ENCODE results near the gene EPM2A.
A peak's percentile ranks its signal among the peaks of the same experiment; 100 is the strongest.

The EPM2A gene

DNA sequence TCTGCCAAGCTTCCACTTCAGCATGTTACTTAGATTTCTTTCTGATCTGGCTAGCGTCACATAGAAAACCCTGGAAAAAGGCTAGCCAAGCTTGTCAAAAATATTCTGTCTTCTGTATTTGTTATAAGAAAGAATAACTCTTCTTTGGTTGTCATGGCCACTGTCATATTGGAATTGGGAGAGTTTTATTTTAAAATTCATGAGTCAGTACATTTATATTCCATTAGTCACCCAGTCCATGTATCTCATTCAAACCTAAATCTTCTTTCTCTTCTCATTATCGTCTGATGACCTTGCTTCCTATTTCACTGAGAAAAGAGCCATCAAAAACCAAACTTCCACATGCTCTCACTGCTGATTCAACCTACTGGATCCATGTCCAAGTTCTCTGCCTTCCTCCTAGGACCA is 65.7 kb downstream of the EPM2A start:
- no peak for DNase-seq

DNA sequence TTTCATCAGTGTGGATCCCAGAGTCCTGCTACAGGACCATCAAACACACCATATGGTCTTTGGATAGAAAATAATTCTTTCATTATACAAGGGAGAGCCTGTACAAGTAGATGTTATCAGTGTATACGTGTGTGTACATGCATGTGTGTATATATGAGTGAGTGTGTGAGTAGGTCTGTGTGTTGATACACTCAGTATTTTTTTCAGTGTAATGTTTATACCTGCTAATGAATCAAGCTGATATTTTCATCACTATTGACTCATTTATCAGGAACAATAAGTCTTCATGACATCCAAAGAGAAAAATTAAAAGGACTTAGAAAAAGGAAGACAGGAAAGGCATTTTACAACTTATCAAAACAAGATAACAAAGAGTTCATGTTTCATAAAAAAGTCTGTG is 66.5 kb downstream of the EPM2A start:
- DNase-seq = no peak

DNA sequence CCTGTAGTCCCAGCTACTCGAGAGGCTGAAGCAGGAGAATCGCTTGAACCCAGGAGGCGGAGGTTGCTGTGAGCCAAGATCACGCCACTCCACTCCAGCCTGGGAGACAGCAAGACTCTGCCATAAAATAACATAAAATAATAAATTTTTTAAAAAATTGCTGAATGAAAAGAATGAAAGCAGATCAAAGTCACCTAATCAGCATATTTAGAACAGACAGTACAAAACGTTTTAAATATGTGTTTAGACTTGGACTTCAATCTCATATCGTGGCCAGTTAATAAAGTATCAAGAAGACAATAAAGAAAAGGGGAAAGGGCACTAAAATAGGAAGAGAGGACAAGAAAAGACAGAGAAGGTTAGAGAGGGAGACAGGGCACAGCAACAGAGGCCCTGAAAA is 74.6 kb downstream of the EPM2A start:
- DNase-seq = no peak

DNA sequence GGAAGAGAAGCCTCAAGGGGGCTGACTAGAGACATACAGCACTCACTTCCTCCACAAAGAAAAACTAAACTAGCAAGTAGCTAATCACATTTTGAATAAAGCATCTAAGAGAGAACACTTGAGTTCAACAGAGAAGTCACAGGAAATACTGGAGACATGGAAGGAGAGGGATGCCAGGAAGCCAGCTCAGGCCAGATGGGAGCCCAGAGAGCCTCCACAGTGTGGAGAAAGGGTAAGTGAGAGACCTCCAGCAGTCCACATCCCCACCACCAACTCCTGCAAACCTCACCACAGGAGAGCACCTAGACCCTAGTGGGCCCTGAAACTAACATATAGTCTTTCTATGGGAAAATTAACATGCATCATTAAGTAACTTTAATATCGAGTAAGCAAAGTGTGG is 79.2 kb downstream of the EPM2A start:
- DNase-seq = no peak

DNA sequence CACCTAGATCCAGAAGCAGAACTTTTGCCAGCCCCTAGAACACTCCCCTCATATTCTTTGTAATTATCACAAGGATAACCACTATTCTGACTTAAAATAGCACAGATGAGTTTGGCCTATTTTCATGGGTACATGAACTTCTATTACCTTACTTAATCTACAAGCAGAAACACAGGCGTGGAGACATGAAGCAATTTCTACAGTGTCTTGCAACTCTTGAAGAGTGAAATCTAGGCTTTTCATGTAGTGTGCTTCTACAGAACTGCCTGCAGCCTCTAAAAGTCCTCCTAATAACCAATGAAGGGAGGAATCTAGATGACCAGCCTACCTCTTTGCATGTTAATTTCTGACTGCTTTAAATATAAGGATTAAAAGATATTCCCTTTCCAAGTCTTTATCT is 82.7 kb downstream of the EPM2A start:
- DNase-seq = no peak

DNA sequence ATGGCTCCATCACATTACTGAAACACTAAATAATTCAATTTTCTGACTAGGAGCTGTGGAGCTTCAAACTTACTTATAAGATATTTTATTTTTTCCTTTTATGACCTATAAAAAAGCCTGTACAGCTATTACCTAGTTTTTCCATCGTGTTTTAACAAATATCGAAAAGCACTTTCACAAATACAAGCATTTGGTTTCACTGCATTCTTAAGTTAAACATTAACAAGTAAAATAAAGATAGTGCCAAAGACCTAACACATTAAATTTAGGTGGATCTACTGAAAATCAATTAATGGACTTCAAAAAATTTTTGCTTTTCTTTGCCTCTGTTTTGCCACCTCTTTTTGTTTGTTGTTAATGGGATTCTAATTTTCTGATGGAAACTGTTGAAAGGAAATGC is 83.3 kb downstream of the EPM2A start:
- DNase-seq = no peak

DNA sequence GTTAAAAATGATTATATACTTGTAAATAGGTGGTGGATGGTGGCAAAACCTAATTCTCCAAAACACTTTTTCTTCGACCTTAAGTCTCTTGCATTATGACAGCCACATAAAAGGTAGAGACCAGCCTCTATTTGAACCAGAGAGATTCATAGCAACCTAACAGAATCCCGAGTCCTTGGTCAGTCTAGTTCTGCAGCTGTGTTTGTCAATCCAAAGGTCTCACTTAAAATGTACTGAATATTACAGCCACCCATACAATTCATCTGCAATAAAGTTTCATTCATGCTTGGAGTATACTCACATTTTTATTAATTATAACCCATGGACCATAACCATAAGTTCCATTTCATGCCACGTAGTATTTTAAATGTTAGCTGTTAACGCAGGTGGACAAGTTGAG is 87.2 kb downstream of the EPM2A start:
- DNase-seq = no peak

DNA sequence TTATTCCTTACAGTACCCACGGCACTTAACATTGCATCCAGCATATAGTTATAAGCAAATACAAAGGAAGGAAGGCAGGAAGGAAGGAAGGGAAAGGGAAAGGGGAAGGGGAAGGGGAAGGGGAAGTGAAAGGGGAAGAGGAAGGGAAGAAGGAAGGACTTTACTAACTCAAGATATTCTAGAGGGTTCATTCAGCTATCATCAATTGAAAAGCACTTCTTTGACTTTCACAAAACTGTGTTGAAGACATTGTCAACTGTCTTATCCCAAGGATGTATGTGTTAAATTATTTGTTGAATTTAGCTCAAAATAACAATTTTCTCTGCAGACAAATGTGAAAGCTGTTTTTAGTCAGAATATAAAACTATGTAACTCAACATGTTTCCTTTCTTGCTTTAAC is 87.7 kb downstream of the EPM2A start:
- no peak for DNase-seq

- no peak for DNase-seq
These were observed 91.6 kb downstream of the EPM2A start for GRCh38 chr6:145643760-145644159.

DNA sequence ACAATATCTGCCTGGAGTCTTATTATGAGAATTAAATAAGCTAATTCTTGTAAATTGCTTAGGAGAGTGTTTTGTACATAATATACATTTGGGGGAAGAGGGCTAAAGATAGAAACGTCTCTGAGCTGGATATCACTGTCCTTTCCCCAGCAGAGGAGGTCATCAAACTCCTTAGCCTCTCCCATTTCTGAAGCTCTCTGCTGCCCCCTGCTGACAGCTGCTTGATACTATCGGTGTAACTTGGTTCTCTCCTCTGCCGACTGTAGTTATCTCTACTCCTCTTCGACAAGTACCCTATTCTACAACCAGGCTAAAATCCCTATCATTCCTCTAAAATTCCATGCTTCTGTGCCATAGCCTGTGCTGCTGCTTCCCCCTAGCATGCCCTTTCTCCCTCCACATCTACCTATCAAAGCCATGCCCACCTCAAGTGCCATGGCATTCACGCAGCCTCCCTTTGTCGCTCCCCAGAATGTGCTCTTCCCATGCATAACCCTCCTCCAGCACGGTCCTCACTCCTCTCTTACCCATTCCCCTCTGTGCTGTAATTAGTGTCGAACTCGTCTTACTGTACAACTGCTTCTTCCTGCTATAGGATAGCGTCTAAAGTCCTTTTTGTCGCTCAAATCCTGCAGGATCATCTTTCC is 101.2 kb downstream of the EPM2A start:
- DNase-seq = peak; percentile 64 to 67

- no peak for DNase-seq
These were observed 102.3 kb downstream of the EPM2A start for GRCh38 chr6:145632971-145633370.

DNA sequence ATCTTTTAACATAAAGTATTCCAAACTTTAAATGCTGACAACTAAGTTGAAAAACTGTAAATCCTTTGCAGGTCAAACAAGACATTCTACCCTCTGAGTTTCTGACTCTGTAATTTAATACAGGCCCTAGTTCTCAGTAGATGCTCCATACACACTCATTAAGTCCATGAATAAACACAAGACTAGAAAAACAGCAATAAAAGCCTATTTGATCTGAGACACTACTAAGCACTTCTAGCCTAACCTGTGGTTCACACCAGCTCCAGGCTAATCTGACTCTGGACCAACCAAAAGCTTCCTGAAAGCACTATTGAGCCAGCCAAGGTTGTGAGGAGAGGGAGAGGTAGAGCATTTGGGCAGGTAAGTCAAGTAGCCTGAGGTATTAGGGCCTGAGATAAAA is 103.9 kb downstream of the EPM2A start:
- no peak for DNase-seq

GRCh38 chr6:145630598-145630997 is 104.7 kb downstream of the EPM2A start:
- no peak for DNase-seq

DNA sequence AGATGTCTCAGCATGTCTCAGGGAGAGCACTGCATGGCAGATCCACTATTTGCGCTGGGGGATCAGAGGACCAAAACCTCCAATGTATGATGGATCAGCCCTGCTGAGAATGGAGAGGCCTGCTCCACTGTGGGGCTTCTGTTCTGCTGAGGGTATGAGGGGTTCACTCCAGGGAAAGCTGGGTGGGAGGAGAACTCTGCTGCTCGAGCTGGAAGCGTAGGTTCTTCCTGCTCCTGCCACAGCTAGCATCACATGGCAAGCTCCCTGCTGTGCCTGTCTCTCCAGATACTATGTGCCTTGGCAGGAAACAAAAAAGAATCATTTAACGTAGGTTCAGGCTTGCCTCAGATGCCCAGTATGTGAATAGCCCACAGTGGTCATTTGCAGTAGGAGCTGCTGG is 105.8 kb downstream of the EPM2A start:
- DNase-seq = no peak

DNA sequence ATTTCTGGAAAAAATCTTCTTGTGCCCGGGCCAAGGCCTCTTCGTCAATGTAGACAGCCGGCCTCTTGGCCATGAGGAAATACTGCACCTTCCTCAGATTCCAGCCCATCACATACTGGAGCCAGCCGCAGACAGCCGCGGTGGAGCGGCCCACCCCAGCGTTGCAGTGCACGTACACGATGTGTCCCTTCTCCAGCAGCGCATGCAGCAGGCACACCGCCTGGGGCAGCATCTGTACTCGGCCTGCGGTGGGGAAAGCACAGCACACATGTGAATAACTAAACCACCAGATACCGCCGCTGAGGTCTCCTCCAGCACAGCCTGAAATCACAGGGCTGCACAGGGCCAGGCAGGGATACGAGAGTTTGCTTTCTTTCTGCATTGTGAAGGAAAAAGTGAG is 107.9 kb downstream of the EPM2A start:
- no peak for DNase-seq

DNA sequence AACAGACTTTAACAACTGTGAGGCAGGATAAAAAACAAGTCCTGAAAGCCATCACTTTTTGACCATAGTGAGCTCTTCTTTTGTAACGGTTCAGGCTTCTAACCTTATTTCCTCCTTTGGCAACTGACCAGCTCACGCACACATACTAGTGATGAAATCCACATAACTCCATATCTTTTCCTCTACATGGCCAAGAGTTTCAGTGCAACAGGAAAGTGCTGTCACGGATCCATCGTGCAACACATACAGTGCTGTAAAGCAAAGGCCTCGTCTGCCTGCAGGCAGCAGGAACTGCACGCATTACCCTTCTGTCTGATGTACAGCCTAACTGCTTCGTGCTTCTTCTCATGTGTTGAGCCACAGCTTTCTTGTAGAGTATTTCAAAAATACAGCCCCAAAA is 108.5 kb downstream of the EPM2A start:
- no peak for DNase-seq

DNA sequence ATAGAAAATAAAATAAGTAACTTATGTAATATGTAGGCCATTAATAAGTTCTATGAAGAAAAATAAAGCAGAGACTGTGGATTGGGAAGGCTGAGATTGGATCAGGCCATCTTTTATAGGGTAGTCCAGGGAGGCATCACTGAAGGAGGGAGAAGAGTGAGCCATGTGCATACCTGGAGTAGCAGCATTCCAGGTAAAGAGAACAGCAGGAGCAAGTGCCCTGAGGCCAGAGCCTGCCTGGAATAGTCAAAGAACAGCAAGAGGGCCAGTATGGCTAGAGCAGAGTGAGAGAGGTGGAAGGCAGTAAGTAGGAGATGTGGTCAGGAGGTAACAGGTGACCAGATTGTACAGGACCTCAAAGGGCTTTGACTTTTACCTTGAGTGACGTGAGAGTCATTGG is 112.1 kb downstream of the EPM2A start:
- DNase-seq = no peak

DNA sequence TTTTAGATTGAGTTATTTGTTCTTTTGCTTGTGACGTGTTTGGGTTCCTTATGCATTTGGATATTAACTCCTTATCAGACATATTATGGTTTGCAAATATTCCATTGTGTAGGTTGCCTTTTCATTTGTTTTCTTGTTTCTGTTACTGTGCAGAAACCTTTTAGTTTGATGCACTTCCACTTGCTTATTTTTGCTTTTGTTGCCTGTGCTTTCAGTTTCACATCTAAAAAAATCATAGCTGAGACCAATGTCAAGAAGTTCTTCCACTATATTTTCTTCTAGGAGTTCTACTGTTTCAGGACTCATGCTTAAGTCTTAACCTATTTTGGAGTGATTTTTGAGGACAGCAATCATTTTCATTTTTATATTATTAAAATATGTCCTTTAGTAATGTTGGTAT is 113.5 kb downstream of the EPM2A start:
- no peak for DNase-seq

GRCh38 chr6:145620088-145620487 is 115.2 kb downstream of the EPM2A start:
- DNase-seq = no peak

DNA sequence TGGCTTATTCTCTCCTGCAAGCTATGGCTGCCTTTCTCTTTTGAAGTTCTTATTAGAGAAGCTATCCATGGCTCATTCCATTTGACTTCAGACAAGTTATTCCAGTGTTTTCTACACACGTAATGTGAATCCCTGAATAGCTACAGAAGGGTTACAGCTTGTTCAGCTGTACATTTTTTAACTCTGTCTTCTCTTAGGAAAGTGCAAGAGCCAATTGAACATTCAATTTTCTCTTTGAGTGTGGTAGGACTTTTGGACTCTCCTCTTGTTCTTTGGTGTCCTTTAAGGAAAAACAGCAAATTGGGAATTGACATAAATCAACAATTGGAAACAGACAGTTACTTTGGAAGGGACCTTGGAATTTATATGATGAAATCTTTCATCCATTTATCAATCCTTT is 125.8 kb downstream of the EPM2A start:
- DNase-seq = no peak

- DNase-seq = no peak
These were observed 126.5 kb downstream of the EPM2A start for GRCh38 chr6:145608850-145609249.

GRCh38 chr6:145603991-145604390 is 131.3 kb downstream of the EPM2A start:
- no peak for DNase-seq

GRCh38 chr6:145603424-145603833 is 131.9 kb downstream of the EPM2A start:
- no peak for DNase-seq

- no peak for DNase-seq
These were observed 132.5 kb downstream of the EPM2A start for GRCh38 chr6:145602726-145603326.

GRCh38 chr6:145601397-145601796 is 133.9 kb downstream of the EPM2A start:
- DNase-seq = no peak

Measured in CD4-positive, alpha-beta T cell treated with Interleukin-1 beta for 1 hour (primary cell).